EL (cell line): ENCODE results near the gene TMEM9.

Experiments used
- DNase-seq: peaks from one replicate; pipeline ENCODE4 v3.0.0-alpha.2; 2016

TMEM9 gene

DNA sequence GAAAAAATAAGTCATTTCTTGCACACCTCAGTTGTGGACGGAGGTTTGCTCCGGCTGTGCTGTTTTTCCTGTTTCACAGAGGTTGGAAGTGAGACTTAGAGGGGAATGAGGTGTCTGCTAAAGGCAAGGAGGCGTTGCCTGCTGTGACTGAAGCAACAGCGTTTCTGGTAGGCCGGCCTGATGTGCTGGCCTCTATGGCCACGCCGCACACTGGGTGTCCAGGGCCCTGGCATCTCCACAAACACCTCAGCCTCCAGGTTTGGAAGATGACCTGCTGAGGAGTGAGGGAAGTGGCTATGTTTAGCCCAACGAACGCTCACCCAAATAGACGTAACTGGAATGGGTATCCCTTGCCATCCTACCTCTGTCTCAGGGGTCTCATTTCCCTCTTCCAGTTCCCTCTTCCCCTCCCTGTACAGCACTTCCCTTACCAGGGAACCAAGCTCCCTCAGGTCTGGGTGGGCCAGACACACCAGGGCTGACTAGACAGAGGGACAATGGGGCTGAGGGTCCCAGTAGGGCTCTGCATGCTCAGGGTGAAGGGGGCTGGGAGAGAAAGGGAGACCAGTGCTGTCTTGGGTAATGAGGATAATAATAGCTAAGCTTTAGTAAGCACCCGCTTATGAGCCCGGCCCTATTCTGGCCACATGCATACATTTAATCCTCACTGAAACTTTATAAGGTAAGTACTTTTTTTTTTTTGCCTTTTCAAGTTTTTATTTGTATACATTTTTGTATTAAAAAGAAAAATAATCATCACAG lies 53.9 kb downstream of the TMEM9 start:
- DNase-seq = no peak

DNA sequence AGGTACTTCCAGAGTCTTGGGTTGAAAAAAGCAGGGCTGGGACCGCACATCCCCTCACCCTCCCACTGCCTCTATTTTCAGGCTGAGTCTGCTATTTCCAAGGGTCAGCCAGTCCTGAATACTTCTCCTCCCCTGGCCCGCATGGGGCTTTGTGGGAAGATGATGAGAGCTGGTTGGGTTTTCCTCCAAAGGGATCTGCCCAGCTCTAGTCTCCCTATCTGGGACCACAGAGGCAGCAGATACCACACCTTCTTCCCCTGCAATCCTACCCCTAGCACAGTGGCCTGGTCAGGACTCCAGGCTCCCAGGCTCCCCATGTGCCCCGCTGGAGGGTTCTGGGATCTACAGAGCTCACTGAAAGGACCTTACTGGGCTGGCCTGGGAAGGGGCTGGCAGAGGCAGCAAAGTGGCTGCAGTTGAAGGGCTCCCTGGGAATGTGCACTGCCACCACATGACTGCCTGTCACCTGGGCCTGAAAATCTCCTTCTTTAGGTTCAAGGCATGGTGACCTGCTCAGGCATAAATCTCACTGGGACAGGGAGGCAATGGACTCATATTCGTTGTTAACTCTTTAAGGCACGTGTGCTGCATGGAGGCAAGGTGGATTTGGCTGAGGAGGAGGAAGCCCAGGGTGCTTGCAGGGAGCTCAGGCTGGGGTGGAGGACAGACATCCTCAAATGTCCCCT lies 55.1 kb downstream of the TMEM9 start:
- DNase-seq = no peak

GRCh38 chr1:201096977-201097856 lies 57.1 kb downstream of the TMEM9 start:
- no peak for DNase-seq

DNA sequence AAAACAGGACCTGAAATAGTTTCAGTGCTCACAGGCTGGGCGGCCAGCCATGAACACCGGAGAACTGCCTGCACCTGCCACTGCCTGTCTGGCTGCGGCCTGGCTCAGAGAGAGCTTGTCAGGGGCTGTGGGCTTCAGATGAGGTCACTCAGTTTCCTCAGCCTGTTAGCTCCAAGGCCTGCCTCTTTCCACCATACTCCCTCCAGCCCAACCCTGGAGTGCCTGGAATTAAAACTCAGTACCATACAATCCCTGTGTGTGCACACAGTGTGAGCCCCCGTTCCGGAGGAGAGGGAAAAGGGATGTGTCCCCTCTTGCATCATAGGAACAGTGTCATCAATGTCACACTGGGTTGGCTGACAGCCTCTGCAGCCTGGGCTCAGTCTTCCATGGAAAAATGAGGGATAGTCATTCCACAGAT lies 58.2 kb downstream of the TMEM9 start:
- no peak for DNase-seq

- no peak for DNase-seq
Measured at GRCh38 chr1:201095581-201095980, 58.7 kb downstream of the TMEM9 start.

GRCh38 chr1:201094832-201095231 lies 59.4 kb downstream of the TMEM9 start:
- DNase-seq = no peak

GRCh38 chr1:201093962-201094361 lies 60.3 kb downstream of the TMEM9 start:
- DNase-seq = no peak

DNA sequence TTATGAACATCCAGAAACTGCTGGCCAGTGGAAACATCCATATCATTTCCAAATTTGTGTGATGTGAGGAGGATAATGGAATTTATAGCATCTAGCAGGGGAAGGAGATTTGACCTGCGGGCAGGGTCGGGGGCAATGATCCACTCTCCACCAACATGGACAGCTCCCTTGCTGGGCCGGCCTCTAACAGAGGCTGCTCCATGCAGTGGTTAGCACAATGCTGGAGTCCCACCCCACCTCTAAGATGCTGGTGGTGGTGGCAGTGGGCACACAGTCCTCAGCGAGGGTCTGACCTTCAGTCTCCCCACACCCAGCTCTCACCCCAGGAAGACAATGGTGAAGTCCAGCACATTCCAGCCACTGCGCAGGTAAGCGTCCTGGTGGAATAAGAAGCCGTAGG lies 60.7 kb downstream of the TMEM9 start:
- DNase-seq = no peak

DNA sequence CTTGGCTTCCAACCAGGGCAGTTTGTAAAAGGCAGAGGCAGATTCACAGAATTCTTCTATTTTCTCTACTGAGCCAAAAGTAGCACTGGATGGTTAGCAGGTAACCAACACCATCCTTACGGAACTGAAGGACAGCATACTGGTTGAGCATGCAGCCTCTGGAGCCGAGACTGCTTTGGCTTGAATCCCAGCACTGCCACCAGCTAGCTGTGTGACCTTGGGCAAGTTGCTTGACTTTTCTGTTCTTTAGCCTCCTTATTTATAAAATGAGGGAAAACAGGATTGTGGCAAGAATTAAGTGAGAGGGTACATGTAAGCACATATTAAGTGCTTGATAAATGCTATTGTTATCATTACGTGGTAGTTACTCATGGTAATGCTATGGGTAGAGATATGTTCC lies 61.5 kb downstream of the TMEM9 start:
- no peak for DNase-seq

GRCh38 chr1:201091256-201091655 lies 63.0 kb downstream of the TMEM9 start:
- no peak for DNase-seq

GRCh38 chr1:201090541-201090940 lies 63.7 kb downstream of the TMEM9 start:
- no peak for DNase-seq

DNA sequence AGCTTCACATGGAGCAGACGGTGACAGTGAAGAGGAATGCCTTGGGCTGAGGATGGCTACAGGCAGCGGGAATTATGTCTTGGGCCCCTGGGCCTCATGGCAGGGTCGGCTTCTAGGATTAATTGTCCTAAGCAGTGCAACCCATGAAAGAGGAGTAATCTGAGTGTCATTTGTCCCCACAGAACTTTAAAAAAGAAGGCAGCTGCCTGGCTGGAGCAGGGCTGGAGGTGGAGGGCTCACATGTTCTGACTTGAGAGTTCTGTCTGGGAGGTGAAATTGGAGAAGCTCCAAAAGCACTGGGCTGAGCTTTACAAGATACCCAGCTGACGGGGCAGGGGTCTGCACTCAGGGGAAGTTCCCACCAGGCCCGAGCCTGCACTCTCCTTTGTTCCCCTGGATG lies 64.7 kb downstream of the TMEM9 start:
- no peak for DNase-seq

DNA sequence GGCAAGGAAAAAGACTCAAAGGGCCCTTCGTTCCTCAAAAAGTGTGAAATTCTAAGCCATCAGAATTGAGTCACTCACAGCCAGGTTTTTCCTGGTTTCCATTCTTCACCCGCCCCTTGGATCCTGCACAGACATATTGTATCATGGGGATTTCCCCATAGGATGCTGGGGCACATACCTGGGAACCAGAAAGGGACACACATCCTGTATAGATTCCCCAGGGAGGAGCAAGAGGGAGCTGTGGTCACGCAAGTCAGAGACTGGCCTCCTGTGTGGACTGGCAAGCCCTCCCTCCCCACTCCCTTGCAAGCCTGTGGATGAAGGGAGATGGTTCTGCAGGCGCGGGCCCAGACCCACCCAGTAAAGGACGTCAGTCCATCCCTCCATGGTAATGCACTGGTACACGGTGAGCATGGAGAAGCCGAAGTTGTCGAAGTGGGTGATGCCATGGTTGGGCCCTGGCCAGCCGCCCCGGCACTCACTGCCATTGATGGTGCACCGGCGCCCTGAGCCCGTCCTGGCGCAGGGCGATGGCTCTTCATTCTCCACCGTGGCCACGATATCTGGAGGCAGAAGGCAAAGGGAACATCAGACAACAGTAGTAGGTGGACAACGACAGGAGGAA lies 65.3 kb downstream of the TMEM9 start:
- no peak for DNase-seq

- DNase-seq = no peak
Measured at GRCh38 chr1:201088395-201088794, 65.9 kb downstream of the TMEM9 start.

- DNase-seq = peak; percentile 48
Measured at GRCh38 chr1:201085902-201086735, 68.2 kb downstream of the TMEM9 start.
